NCI-H2227 (cell line): ENCODE results near the gene SLC50A1.

Source experiments
- DNase-seq: peaks from one replicate; lab custom pipeline; 2025; ENCODE audit not compliant: unreplicated experiment; lab: John Stamatoyannopoulos, UW

The SLC50A1 gene

GRCh38 chr1:155182052-155182550 is 46.4 kb downstream of the SLC50A1 start:
- DNase-seq = no peak

DNA sequence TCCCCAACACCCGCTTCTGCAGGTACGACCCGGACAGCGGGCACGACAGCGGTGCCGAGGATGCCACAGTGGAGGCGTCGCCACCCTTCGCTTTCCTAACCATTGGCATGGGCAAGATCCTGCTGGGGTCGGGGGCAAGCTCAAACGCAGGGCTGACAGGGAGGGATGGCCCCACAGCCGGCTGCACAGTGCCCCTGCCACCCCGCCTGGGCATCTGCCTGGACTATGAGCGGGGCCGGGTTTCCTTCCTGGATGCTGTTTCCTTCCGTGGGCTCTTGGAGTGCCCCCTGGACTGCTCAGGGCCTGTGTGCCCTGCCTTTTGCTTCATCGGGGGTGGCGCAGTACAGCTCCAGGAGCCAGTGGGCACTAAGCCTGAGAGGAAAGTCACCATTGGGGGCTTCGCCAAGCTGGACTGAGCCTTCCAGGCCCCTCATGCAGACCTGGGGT is 48.1 kb downstream of the SLC50A1 start:
- DNase-seq = no peak

- DNase-seq = no peak
Observed at GRCh38 chr1:155184351-155184811, 48.7 kb downstream of the SLC50A1 start.

GRCh38 chr1:155184835-155185782 is 49.5 kb downstream of the SLC50A1 start:
- DNase-seq = no peak

GRCh38 chr1:155185783-155186066 is 50.1 kb downstream of the SLC50A1 start:
- no peak for DNase-seq

- DNase-seq = peak; percentile 49
Observed at GRCh38 chr1:155186067-155186793, 50.6 kb downstream of the SLC50A1 start.

GRCh38 chr1:155186794-155187455 is 51.3 kb downstream of the SLC50A1 start:
- DNase-seq = no peak

GRCh38 chr1:155187456-155187891 is 51.8 kb downstream of the SLC50A1 start:
- DNase-seq = no peak

DNA sequence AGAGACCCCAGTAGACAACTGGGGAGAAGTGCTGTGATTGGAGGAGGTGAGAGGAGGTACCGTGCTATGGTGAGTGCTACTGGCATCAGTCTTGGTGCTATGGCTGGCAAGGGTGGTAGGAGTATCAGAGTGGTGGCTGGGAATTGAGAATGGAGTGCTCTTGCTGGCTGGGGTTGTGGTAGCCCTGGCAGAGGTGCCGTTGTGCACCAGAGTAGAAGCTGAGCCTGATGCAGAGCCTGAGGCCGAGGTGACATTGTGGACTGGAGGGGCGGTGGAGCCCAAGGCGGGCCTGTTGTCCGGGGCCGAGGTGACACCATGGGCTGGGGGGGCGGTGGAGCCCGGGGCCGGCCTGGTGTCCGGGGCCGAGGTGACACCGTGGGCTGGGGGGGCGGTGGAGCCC is 52.6 kb downstream of the SLC50A1 start:
- DNase-seq = no peak
